Measurements from ENCODE around the gene SEL1L3.

DNA sequence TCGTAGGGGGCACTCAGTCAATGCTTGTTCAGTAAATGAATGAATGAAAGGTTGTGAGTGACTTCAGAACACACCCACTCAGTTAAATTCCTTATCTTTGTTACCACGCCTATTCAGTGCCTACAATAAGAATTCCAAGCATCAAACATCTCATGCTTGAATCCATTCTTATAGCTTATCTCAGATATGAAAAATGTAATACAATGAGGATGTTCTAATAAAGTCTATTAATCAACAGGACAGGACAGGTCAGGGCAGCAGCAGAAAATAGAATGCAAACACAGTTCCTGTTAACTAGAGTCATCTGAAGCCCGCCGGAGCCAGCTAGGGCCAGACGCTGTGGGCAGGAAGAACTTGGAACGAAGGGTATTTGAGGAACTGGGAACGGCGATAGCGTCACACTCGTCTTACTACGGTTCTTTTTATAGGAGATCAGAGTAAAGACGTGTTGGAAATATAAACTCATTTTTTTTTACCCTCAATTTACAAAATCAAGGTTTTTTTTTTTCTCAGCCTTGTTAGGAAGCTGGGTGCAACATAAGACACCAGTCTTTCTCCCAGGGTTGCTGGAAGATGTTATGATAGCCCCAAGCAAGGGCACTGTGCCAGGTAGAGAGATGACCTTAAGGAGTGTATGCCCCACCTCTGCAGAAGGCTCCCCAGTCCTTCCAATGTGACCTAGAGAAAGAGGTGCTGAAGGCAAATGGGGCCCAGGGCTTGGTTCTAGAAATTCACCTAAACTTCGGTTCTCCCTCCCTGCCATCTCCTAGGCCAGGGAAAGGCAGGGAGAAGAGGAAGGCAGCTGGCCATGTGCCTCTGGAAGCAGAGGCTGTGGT lies 48.3 kb downstream of the SEL1L3 start:
- TF ChIP-seq, protein P1, sequence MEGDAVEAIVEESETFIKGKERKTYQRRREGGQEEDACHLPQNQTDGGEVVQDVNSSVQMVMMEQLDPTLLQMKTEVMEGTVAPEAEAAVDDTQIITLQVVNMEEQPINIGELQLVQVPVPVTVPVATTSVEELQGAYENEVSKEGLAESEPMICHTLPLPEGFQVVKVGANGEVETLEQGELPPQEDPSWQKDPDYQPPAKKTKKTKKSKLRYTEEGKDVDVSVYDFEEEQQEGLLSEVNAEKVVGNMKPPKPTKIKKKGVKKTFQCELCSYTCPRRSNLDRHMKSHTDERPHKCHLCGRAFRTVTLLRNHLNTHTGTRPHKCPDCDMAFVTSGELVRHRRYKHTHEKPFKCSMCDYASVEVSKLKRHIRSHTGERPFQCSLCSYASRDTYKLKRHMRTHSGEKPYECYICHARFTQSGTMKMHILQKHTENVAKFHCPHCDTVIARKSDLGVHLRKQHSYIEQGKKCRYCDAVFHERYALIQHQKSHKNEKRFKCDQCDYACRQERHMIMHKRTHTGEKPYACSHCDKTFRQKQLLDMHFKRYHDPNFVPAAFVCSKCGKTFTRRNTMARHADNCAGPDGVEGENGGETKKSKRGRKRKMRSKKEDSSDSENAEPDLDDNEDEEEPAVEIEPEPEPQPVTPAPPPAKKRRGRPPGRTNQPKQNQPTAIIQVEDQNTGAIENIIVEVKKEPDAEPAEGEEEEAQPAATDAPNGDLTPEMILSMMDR (conservative IDR thresholded peaks at IDR 0.05 in 1 of 2, IDR thresholded peaks at IDR 0.05 in 1 of 2; ENCODE audit: extremely low read depth in 1 of 2, insufficient read depth in 1 of 2, low read depth in 1 of 2, low read length in 2 of 2): no peak
- no peak for TF ChIP-seq EZH2 (IDR thresholded peaks at IDR 0.05; ENCODE audit: borderline replicate concordance, low read length)
